Liver (tissue), 3 donors: Measurements from ENCODE around the gene MYO16.
A peak's percentile ranks its signal among the peaks of the same experiment; 100 is the strongest.

Experiments
- ATF3 ChIP-seq: IDR thresholded peaks from 2 replicates; pipeline ENCODE4 v1.6.1; 2016; ENCODE audit warnings: antibody characterized with exemption
- FOXA1 ChIP-seq: IDR thresholded peaks from 2 replicates; pipeline ENCODE4 v1.6.1; 2016; ENCODE audit warnings: antibody characterized with exemption
- GABPA ChIP-seq, 2 donors: IDR thresholded peaks in 1 of 2; conservative IDR thresholded peaks in 1 of 2; 2 replicates each; pipeline ENCODE4 v1.6.1; 2016; ENCODE audit warnings: antibody characterized with exemption in 2 of 2, mild to moderate bottlenecking in 1 of 2, moderate library complexity in 1 of 2
- MAX ChIP-seq: IDR thresholded peaks from 2 replicates; pipeline ENCODE4 v1.6.1; 2016; ENCODE audit warnings: antibody characterized with exemption
- RAD21 ChIP-seq, 2 donors: IDR thresholded peaks; 2 replicates each; pipeline ENCODE4 v1.6.1; 2016; ENCODE audit warnings: antibody characterized with exemption in 2 of 2, mild to moderate bottlenecking in 2 of 2
- TAF1 ChIP-seq: conservative IDR thresholded peaks from 2 replicates; pipeline ENCODE4 v1.6.1; 2016; ENCODE audit warnings: antibody characterized with exemption, mild to moderate bottlenecking
- TF ChIP-seq, protein P1 (sequence below): fragments of 150-350 bp; IDR thresholded peaks from 2 replicates; pipeline ENCODE4 v1.5.1; 2017; ENCODE audit warnings: improper control_type of control experiment, low read depth, low read length; ENCODE audit not compliant: missing input control
- TF ChIP-seq, protein P2 (sequence below): IDR thresholded peaks from 2 replicates; pipeline ENCODE4 v1.6.1; 2016; ENCODE audit warnings: antibody characterized with exemption
- donor health status: healthy.
- donor health status: healthy.

DNA sequence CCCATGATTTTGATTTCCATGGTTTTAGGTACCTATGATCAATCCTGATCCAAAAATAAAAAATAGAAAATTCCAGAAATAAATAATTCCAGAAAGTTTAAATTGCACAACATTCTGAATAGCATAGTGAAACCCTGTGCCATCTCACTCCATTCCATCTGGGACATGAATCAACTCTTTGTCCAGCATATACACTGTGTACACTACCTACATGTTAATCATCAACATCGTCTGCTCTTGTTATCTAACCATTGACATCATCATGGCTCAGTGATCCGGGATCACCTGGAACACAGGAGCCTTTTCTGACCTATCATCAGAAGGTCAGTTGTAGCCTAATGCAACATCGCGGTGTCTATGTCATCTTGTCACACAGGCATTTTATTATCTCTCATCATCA is 75.6 kb downstream of the MYO16 start:
- TF ChIP-seq TAF1 (no peak), MAX (peak; percentile 54), RAD21 (IDR thresholded peaks at IDR 0.05) (no peak), GABPA (IDR thresholded peaks at IDR 0.05 in 1 of 2, conservative IDR thresholded peaks at IDR 0.05 in 1 of 2) (no peak), ATF3 (no peak), FOXA1 (peak; percentile 67)
- TF ChIP-seq, protein P1, sequence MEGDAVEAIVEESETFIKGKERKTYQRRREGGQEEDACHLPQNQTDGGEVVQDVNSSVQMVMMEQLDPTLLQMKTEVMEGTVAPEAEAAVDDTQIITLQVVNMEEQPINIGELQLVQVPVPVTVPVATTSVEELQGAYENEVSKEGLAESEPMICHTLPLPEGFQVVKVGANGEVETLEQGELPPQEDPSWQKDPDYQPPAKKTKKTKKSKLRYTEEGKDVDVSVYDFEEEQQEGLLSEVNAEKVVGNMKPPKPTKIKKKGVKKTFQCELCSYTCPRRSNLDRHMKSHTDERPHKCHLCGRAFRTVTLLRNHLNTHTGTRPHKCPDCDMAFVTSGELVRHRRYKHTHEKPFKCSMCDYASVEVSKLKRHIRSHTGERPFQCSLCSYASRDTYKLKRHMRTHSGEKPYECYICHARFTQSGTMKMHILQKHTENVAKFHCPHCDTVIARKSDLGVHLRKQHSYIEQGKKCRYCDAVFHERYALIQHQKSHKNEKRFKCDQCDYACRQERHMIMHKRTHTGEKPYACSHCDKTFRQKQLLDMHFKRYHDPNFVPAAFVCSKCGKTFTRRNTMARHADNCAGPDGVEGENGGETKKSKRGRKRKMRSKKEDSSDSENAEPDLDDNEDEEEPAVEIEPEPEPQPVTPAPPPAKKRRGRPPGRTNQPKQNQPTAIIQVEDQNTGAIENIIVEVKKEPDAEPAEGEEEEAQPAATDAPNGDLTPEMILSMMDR = no peak
- TF ChIP-seq, protein P2, sequence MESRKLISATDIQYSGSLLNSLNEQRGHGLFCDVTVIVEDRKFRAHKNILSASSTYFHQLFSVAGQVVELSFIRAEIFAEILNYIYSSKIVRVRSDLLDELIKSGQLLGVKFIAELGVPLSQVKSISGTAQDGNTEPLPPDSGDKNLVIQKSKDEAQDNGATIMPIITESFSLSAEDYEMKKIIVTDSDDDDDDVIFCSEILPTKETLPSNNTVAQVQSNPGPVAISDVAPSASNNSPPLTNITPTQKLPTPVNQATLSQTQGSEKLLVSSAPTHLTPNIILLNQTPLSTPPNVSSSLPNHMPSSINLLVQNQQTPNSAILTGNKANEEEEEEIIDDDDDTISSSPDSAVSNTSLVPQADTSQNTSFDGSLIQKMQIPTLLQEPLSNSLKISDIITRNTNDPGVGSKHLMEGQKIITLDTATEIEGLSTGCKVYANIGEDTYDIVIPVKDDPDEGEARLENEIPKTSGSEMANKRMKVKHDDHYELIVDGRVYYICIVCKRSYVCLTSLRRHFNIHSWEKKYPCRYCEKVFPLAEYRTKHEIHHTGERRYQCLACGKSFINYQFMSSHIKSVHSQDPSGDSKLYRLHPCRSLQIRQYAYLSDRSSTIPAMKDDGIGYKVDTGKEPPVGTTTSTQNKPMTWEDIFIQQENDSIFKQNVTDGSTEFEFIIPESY = peak; percentile 55
